Suprapubic skin (tissue), 4 donors: ENCODE measurements around the gene RGPD8.

Experiments used
- CTCF ChIP-seq, 2 donors: fragments of 200-600 bp in 1 of 2; fragments of 450-650 bp in 1 of 2; sonication (generic) in 1 of 2; IDR thresholded peaks; one replicate each; pipeline ENCODE4 v1.5.1; 2016 to 2019; ENCODE audit warnings: antibody characterized with exemption in 2 of 2, mild to moderate bottlenecking in 1 of 2, moderate library complexity in 1 of 2
- POLR2A ChIP-seq, 2 donors: fragments of 450-650 bp; IDR thresholded peaks; one replicate each; pipeline ENCODE4 v1.6.1; 2017; ENCODE audit warnings: antibody characterized with exemption in 2 of 2, mild to moderate bottlenecking in 2 of 2, moderate library complexity in 2 of 2
- POLR2AphosphoS5 ChIP-seq, 3 donors: sonication (generic); formaldehyde crosslinking; IDR thresholded peaks; one replicate each; pipeline ENCODE4 v1.6.1; 2017; ENCODE audit warnings: antibody characterized with exemption in 3 of 3

DNA sequence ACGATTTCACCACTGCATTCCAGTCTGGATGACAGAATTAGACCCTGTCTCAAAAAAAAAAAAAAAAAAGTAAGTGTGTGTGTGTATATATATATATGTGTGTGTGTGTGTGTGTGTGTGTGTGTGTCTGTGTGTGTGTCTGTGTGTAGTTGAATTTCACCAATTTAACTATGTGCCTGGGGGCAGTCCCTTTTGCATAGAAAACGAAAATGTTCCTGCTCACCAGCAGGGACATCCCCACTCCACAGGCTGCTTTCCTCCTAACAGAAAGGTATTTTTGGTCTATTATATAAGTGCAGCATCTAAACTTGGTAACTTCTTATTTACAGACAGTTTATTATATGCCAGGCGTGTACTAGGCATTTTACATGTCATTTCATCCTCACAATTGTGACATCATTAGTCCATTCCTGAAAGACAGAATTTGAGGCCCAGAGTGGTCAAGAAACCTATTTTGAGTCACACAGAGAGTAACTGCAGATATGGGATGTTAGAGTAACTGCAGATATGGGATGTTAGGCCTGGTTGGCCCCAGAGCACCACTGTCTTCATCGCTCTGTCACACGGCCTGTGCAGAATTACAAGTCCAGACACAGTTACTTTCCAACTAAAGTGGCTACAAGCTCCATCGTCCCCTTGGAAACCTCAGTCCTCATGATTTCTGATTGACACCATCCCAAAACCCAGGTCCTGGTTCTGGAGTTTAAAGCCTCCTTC, 39.3 kb upstream of the RGPD8 start:
- no peak for TF ChIP-seq POLR2AphosphoS5 (IDR thresholded peaks at IDR 0.05)
- no peak for TF ChIP-seq POLR2A (IDR thresholded peaks at IDR 0.05)
- TF ChIP-seq CTCF (IDR thresholded peaks at IDR 0.05), result no peak
